GM19328 (cell line): ENCODE measurements around the gene ACTR10.
"Not testable (repeated sequence)": the region's sequence is repeated elsewhere in the genome, so short reads cannot be mapped to it uniquely, and the experiment has no call there.

ENCODE experiments used
- ATAC-seq: cut with Tn5 transposase; IDR thresholded peaks from one replicate; pipeline ENCODE4 v1.9.1; 2021; ENCODE audit warnings: mild to moderate bottlenecking, moderate library complexity; ENCODE audit not compliant: unreplicated experiment

Gene ACTR10

DNA sequence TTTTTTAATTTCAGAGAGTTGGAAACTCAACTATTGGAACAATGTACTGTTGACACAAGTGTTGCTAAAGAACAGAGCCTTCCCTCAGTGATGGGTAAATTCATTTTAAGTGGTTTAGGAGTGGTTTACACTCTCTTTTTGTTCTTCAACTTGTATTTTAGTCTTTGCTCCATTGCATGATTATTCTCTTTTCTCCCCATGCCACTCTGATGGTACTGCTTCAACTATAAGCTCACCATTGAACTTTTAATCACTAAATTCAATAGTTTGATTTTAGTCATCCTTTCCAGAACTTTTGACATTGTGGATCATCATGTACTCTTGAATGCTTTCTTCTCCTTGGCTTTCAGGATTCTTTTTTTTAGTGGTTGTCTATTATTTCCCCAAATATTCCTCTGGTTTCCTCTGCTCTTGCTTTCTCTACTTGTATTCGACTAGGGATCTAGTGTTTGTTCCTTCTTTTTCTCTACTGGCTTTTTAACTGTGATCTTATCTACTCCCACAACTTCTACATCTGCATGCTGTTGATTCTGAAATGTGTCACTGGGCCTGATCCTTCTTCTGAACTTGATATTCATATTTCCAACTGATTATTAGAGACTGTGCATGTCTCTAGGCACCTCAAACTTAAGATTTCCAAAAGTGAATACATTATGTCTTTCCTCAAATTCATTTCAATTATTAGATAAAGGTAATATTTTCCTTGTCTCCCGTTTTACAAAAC, 15.4 kb downstream of the ACTR10 start:
- no peak for ATAC-seq

- ATAC-seq: no peak
Measured at GRCh38 chr14:58216544-58216943, 16.6 kb downstream of the ACTR10 start.

GRCh38 chr14:58227096-58227819, 27.3 kb downstream of the ACTR10 start:
- no peak for ATAC-seq

- no peak for ATAC-seq
Measured at GRCh38 chr14:58238252-58239243, 38.6 kb downstream of the ACTR10 start.

- no peak for ATAC-seq
Measured at GRCh38 chr14:58239244-58240195, 39.6 kb downstream of the ACTR10 start.

DNA sequence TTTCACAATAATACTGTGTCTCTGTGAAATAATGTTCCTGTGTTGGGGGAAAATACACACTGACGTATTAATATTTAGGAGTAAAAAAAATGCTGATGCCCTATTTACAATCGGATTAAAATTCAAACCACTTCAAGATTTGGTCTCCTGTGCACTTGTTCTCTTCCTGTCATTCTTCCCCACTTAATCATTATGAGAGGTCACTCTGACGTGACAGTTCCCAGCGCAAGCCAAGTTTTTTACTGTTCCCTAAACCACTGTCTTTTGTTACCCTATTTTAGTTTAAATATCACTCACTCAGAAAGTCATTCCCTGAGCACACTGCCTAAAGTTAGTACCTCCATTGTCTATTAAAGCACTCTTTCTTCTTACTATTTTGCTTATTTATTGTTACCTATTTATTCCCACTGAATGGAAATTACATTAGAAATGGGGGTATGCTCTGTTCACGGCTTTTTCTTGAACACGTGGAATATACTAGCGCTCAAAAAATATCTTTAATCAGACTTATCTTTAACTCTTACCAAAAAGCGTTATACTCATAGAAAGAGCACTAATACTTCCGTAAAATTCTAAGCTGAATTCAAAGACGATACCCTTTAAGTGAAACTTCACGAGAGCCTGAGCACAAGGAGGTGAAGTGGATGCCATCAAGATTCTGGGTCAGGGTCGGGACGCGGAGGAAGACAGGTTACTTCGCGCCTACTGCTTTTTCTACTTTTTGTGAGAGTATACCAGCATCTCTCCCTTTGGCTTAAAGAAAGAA, 44.0 kb downstream of the ACTR10 start:
- peak; percentile 36 for ATAC-seq

- peak; percentile 89 for ATAC-seq
Measured at GRCh38 chr14:58244556-58245387, 44.8 kb downstream of the ACTR10 start, which contains the start of gene PSMA3. TSS of gene PSMA3 (plus strand) at chr14:58244843. CDS start at chr14:58244921, 78 bp downstream.

DNA sequence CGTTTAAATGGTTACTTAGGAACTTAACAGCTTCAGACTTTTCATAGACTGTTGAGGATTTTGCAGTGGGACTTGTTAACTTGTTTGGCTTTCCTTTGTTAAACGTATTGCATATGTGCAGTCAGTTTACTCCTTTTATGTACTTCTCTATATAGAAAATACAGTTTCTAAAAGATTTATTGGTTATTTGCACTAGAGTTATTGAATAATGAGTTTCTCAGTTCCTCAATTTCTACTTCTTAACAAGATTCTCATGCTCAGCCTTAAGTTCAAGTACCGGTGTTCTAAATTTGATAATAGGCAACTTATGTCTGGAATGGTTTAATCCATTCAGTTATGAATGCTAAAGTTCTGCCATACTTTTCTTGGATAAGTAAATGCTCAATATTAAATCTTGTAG, 45.6 kb downstream of the ACTR10 start:
- ATAC-seq: no peak

GRCh38 chr14:58249611-58250010, 49.7 kb downstream of the ACTR10 start:
- no peak for ATAC-seq

DNA sequence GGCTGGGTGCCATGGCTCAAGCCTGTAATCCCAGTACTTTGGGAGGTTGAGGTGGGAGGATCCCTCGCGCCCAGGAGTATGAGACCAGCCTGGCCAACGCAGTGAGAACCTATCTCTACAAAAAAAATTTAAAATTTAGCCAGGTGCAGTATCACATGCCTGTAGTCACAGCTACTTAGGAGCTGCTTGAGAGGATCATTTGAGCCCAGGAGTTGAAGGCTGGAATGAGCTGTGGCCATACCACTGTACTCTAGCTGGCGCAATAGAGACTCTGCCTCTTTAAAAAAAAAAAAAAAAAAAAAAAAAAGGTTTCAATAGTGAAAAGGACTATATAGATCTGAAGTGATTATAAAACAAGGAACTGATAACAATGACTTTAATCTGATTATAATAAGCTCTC, 58.2 kb downstream of the ACTR10 start:
- ATAC-seq: no peak

- ATAC-seq: not testable (repeated sequence)
Measured at GRCh38 chr14:58262005-58262404, 62.1 kb downstream of the ACTR10 start.

DNA sequence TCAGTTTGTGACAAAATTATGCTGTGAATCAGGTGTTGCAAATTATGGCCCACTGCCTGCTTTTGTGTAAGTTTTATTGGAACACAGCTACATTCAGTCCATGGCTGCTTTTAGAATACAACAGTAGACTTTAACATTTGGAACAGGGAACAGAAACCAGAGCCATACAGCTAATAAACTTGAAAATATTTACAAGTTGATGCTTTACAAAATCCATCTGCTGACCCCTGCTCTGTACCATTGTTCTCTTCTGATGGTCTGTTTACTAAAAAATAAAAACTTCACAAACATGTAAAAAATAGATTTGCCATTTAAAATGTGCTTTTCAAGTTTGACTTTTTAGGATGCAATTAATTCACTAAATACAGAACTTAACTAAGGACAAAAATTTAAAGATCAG, 65.5 kb downstream of the ACTR10 start:
- ATAC-seq: no peak

DNA sequence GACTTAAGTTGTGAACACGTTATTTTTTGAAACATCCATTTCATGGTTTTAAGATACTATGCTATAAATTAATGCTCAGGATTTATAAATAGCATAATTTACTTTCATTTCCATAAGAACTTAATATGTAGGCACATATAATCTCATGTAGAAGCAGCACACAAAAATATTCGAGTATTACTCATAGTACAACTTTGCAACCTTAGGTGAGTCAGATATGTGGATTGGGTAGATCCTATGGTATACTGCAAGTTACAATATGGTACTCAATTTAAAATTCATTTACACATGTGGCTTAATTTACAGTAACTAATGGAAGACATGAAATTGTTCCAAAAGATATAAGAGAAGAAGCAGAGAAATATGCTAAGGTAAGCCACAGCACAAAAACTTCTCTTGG, 70.7 kb downstream of the ACTR10 start:
- ATAC-seq: no peak

GRCh38 chr14:58272588-58273372, 72.8 kb downstream of the ACTR10 start:
- no peak for ATAC-seq

DNA sequence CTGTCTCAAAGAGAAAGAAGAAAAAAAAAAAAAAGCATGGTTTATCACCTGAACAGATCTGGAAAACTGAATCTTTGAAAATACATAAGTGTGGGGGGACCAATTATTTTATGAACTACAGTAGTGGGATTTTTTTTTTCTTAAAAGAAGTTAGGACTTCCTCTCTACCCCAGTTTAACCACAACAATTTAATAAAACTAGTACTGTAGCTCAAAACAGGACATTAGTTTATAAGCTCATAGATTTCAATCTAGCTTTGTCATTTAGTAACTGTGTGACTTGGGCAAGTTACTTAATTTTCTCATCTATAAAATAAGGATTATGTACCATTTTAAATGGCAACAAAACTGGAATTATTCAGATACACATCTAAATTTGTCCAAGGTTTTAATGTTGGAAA, 74.9 kb downstream of the ACTR10 start:
- no peak for ATAC-seq

GRCh38 chr14:58275527-58276190, 75.7 kb downstream of the ACTR10 start:
- ATAC-seq: no peak

DNA sequence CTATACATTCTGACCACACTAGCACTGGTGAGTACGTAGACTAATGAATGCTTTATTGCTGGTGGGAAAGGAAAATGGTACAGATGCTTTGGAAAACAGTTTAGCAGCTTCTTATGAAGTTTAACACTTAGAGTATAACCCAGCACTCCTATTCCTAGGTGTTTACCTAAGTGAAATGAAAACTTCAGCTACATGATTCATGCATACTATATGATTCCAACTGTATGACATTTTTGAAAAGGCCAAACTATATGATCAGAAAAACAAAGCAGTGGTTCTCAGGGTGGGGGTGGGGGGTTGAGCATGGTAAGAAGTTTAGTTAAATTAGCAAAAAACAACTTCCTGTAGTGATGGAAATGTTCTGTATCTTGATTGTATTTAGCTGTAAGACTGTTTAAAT, 76.3 kb downstream of the ACTR10 start:
- no peak for ATAC-seq
